PC-3 (cell line): ENCODE measurements around the gene TAF5L. TPM values are rescaled to one million over a fixed set of nuclear protein-coding genes. Genes with fewer than 3 reads are reported as not detected.

ENCODE experiments used
- ATAC-seq: fragments of 200-7000 bp; cut with Tn5 transposase; 2 replicates; pipeline ENCODE4 v1.9.1; 2020; ENCODE audit warnings: mild to moderate bottlenecking, moderate library complexity
- BruUV-seq: library from RNA; stranded (reverse); fragments of 400-500 nt; replicated peaks from 2 replicates; lab custom pipeline; 2021; lab: Mats Ljungman, UMichigan
- CTCF ChIA-PET: fragments of 300-600 bp; sonication (Branson Sonifier 250); formaldehyde crosslinking; loops from one replicate; lab custom pipeline; 2022; ENCODE audit warnings: antibody characterized with exemption; lab: Charles Lee
- POLR2A ChIA-PET: fragments of 300-600 bp; sonication (Branson Sonifier 250); formaldehyde crosslinking; loops from one replicate; lab custom pipeline; 2022; ENCODE audit warnings: antibody characterized with exemption; ENCODE audit not compliant: unreplicated experiment; lab: Charles Lee
- DNase-seq: peaks from one replicate; pipeline ENCODE4 v3.0.0-alpha.2; 2015
- H2AFZ ChIP-seq: fragments of 300-600 bp; sonication (generic); 2 replicates; pipeline ENCODE4 v1.6.0; 2016; ENCODE audit warnings: antibody characterized with exemption, low read length
- H3F3A ChIP-seq: fragments of 300-600 bp; sonication (generic); one replicate; pipeline ENCODE4 v1.6.0; 2017; ENCODE audit warnings: antibody characterized with exemption, low read length, control low read depth, mild to moderate bottlenecking; ENCODE audit not compliant: unreplicated experiment
- H3K27ac ChIP-seq: fragments of 300-600 bp; sonication (generic); 2 replicates; pipeline ENCODE4 v1.5.1; 2016; ENCODE audit warnings: mild to moderate bottlenecking, low read length
- H3K27me3 ChIP-seq: fragments of 300-600 bp; sonication (generic); 2 replicates; pipeline ENCODE4 v1.6.1; 2016; ENCODE audit warnings: low read length, mixed read lengths
- H3K36me3 ChIP-seq: fragments of 300-600 bp; sonication (generic); 2 replicates; pipeline ENCODE4 v1.6.1; 2016; ENCODE audit warnings: low read depth, mixed run types, low read length, mixed read lengths
- H3K4me1 ChIP-seq: fragments of 300-600 bp; sonication (generic); 2 replicates; pipeline ENCODE4 v1.5.1; 2016; ENCODE audit warnings: low read length; ENCODE audit not compliant: insufficient read depth
- H3K4me2 ChIP-seq: fragments of 300-600 bp; sonication (generic); 2 replicates; pipeline ENCODE4 v1.6.0; 2016; ENCODE audit warnings: low read length
- H3K4me3 ChIP-seq: fragments of 300-600 bp; sonication (generic); 2 replicates; pipeline ENCODE4 v1.5.1; 2016; ENCODE audit warnings: mild to moderate bottlenecking, low read length, mixed read lengths
- H3K79me2 ChIP-seq: fragments of 300-600 bp; sonication (generic); 2 replicates; pipeline ENCODE4 v1.6.1; 2017; ENCODE audit warnings: low read length, mixed read lengths
- H3K9ac ChIP-seq: fragments of 300-600 bp; sonication (generic); 2 replicates; pipeline ENCODE4 v1.6.0; 2016; ENCODE audit warnings: mild to moderate bottlenecking, low read length
- H3K9me2 ChIP-seq: fragments of 300-600 bp; sonication (generic); replicated peaks from 2 replicates; pipeline ENCODE4 v1.6.1; 2016; ENCODE audit warnings: mixed run types, low read length, mixed read lengths
- H3K9me3 ChIP-seq: fragments of 300-600 bp; sonication (generic); 2 replicates; pipeline ENCODE4 v1.6.1; 2016; ENCODE audit warnings: low read length, mixed read lengths
- H4K20me1 ChIP-seq: fragments of 300-600 bp; sonication (generic); 2 replicates; pipeline ENCODE4 v1.6.1; 2016; ENCODE audit warnings: low read length, mixed read lengths
- EZH2 ChIP-seq: fragments of 300-600 bp; sonication (generic); IDR thresholded peaks from one replicate; pipeline ENCODE4 v1.6.1; 2017; ENCODE audit warnings: antibody characterized with exemption, mild to moderate bottlenecking, low read length; ENCODE audit not compliant: unreplicated experiment
- EZH2phosphoT487 ChIP-seq: fragments of 300-600 bp; sonication (generic); IDR thresholded peaks from 2 replicates; pipeline ENCODE4 v1.6.1; 2018; ENCODE audit warnings: mild to moderate bottlenecking, antibody characterized with exemption, low read length, borderline replicate concordance
- intact Hi-C: fragments of 100-400 bp; cut with micrococcal nuclease; formaldehyde crosslinking; loops from 2 replicates; pipeline ENCODE4 v1.9.0; 2023
- total RNA-seq: library from RNA; depleted of rRNA; stranded (reverse); fragments of >200 nt; gene quantifications from 2 replicates; pipeline ENCODE4 v1.2.3, GENCODE V29; 2014
- TF ChIP-seq, protein P1 (sequence below): fragments of 300-600 bp; sonication (generic); conservative IDR thresholded peaks from 2 replicates; pipeline ENCODE4 v1.5.1; 2017; ENCODE audit warnings: antibody characterized with exemption, low read depth, mild to moderate bottlenecking, low read length

The TAF5L gene
- total RNA-seq, 1 experiment from 2014 or later, result 24.2 TPM

DNA sequence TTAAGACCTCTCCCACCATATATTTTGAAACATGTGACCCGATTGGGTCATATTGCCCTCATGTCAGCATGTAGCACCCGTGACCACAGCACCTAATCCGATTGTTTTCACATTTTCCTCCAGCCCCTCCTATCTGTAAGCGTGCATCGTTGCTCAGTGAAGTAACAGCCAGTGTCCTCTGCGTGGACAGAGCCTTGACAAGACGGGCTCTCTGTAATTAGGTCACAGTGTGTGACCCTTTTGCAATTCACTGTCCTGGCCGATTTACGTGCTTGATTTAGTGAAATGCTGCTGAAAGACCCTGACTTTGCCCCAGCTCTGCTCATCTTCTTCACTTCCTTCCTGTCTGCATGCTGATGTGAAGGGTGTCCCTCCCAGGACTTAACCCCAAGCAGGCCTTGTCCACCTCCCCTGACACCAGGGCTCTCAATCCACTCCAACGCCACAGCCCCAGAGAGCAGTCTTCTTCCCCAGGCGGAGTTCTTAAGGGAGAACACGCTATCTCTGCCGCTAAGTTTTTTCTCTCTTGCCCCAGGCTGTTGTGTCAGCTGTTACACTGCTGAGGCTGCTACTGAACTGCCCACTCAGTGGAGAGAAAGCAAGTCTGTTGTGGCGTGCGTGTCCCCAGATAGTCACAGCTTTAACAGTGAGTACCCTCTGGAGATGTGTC is 19.5 kb upstream of the TAF5L start:
- Histone ChIP-seq H3K9ac (no peak overlapping the region), H3K36me3 (peaks cover 56% of the 10 kb centered on the region), H3F3A (no peaks in the 10 kb centered on the region), H3K9me2 (no peaks in the 10 kb centered on the region), H3K27ac (no peak overlapping the region), H3K4me3 (no peak overlapping the region), H3K9me3 (no peaks in the 10 kb centered on the region), H3K27me3 (no peaks in the 10 kb centered on the region), H3K79me2 (peaks cover 34% of the 10 kb centered on the region), H2AFZ (no peak overlapping the region), H4K20me1 (peaks cover 25% of the 10 kb centered on the region; the same call in 1 of the 2 replicates), H3K4me1 (no peaks in the 10 kb centered on the region), H3K4me2 (no peak overlapping the region)
- no peak for ATAC-seq
- intact Hi-C loops, result no loop called here
- no TSS peak for BruUV-seq
- ChIA-PET POLR2A (no interaction called here), CTCF (no interaction called here)
- DNase-seq, result no peak
- TF ChIP-seq EZH2 (no peak), EZH2phosphoT487 (no peak)
- TF ChIP-seq, protein P1, sequence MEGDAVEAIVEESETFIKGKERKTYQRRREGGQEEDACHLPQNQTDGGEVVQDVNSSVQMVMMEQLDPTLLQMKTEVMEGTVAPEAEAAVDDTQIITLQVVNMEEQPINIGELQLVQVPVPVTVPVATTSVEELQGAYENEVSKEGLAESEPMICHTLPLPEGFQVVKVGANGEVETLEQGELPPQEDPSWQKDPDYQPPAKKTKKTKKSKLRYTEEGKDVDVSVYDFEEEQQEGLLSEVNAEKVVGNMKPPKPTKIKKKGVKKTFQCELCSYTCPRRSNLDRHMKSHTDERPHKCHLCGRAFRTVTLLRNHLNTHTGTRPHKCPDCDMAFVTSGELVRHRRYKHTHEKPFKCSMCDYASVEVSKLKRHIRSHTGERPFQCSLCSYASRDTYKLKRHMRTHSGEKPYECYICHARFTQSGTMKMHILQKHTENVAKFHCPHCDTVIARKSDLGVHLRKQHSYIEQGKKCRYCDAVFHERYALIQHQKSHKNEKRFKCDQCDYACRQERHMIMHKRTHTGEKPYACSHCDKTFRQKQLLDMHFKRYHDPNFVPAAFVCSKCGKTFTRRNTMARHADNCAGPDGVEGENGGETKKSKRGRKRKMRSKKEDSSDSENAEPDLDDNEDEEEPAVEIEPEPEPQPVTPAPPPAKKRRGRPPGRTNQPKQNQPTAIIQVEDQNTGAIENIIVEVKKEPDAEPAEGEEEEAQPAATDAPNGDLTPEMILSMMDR, result no peak

DNA sequence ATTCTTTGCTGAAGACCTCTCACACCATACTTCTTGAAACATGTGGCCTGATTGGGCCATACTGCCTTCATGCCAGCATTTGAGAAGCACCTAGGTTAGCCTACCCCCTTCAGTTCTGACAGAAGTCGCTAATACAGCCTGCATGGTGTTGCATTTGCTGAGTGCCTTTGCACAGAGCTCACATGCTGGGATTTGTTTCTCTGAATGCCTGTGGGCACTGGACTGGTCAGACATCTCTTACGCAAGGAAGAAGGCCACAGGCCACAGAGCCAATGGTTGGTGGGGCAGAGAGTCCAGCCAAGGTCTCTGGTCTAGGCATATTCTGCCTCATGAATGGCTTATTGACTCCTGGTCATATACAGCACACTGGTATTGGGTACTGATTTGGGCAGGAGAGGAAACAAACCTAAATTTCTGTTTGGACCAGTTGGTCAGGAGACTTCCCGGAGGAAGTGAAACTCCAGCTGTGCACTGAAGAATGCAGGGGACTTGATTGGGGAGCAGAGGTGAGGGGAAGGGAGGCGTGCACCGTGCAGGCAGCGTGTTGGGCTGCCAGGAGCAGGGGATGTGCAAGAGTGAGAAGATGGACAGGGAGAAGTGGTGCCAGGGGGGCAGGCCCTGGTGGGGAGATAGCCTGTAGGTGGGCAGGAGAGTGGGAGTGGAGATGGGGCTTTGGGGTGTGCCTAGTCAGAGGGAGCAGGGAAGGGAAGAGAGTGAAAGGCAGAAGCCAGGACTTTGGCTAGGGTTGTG is 18.2 kb upstream of the TAF5L start:
- CTCF ChIA-PET, result no interaction called here
- TF ChIP-seq, protein P1, result no peak
- TF ChIP-seq EZH2, result no peak

DNA sequence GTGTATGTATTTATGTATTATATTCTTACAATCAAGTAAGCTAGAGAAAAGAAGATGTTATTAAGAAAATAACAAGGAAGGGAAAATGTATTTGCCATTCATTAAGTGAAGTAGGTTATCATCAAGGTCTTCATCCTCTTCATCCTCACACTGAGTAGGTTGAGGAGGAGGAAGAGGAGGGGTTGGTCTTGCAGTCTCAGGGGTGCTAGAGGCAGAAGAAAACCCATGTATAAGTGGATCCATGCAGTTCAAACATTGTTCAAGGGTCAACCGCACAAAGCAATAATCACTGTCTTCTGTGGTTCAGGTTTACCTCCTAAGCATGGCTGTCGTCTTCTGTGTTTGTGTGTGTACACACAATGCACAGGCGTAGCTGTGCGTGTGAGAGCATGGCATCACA is 17.0 kb upstream of the TAF5L start:
- peaks cover 28% of the 10 kb centered on the region for H4K20me1 ChIP-seq
- no peak overlapping the region for H2AFZ ChIP-seq
- POLR2A ChIA-PET, result no interaction called here
- no peaks in the 10 kb centered on the region for H3K9me3 ChIP-seq
- H3K4me2 ChIP-seq, result no peak overlapping the region
- no peaks in the 10 kb centered on the region for H3F3A ChIP-seq
- intact Hi-C loops, result no loop called here
- peaks cover 54% of the 10 kb centered on the region for H3K79me2 ChIP-seq
- TF ChIP-seq, protein P1, result no peak
- no peak for TF ChIP-seq EZH2phosphoT487
- no peak for TF ChIP-seq EZH2
- H3K27me3 ChIP-seq, result no peaks in the 10 kb centered on the region
- no peak overlapping the region for H3K9ac ChIP-seq
- H3K27ac ChIP-seq, result no peak overlapping the region
- DNase-seq (no peak), ATAC-seq (no peak)
- BruUV-seq, result no TSS peak
- CTCF ChIA-PET, result no interaction called here
- peaks cover 53% of the 10 kb centered on the region for H3K36me3 ChIP-seq
- no peaks in the 10 kb centered on the region for H3K9me2 ChIP-seq
- no peak overlapping the region for H3K4me3 ChIP-seq
- H3K4me1 ChIP-seq, result no peaks in the 10 kb centered on the region

More for the DNA sequence above, 18.2 kb upstream of the TAF5L start:
- H3K9ac ChIP-seq, result no peak overlapping the region
- H3K27ac ChIP-seq, result no peak overlapping the region
- H3K36me3 ChIP-seq, result peaks cover 56% of the 10 kb centered on the region
- H3K4me1 ChIP-seq, result no peaks in the 10 kb centered on the region
- no TSS peak for BruUV-seq
- no peaks in the 10 kb centered on the region for H3F3A ChIP-seq
- H3K4me3 ChIP-seq, result no peak overlapping the region
- H4K20me1 ChIP-seq, result peaks cover 28% of the 10 kb centered on the region; the same call in 1 of the 2 replicates
- DNase-seq (no peak), ATAC-seq (no peak)
- no peaks in the 10 kb centered on the region for H3K9me3 ChIP-seq
- intact Hi-C loops, result no loop called here
- no peak overlapping the region for H3K4me2 ChIP-seq
- peaks cover 45% of the 10 kb centered on the region for H3K79me2 ChIP-seq
- no peak overlapping the region for H2AFZ ChIP-seq
- POLR2A ChIA-PET, result no interaction called here
- H3K9me2 ChIP-seq, result no peaks in the 10 kb centered on the region
- no peaks in the 10 kb centered on the region for H3K27me3 ChIP-seq
